ENCODE measurements around the gene PIH1D2.
"Not testable (repeated sequence)": the region's sequence is repeated elsewhere in the genome, so short reads cannot be mapped to it uniquely, and the experiment has no call there.

The PIH1D2 gene

GRCh38 chr11:112073941-112074811 lies at the start of gene PIH1D2, which contains the start of gene NKAPD1:
Gene PIH1D2, minus strand, starts transcription at chr11:112074017. Its CDS starts 843 bp downstream, at chr11:112073174.
Gene NKAPD1, plus strand, starts transcription at chr11:112074299. Its CDS starts 1,276 bp downstream, at chr11:112075575.
- peak; percentile 8 for DNase-seq

- no peak for DNase-seq
Observed at GRCh38 chr11:112123129-112123528, 49.3 kb upstream of the PIH1D2 start.

- DNase-seq, result no peak
Observed at GRCh38 chr11:112121981-112122615, 48.3 kb upstream of the PIH1D2 start.

- DNase-seq, result no peak
Observed at GRCh38 chr11:112118176-112118575, 44.4 kb upstream of the PIH1D2 start.

GRCh38 chr11:112115386-112115785 lies 41.6 kb upstream of the PIH1D2 start:
- DNase-seq, result no peak

GRCh38 chr11:112114460-112114859 lies 40.6 kb upstream of the PIH1D2 start:
- no peak for DNase-seq

GRCh38 chr11:112113539-112114457 lies 40.0 kb upstream of the PIH1D2 start:
- DNase-seq, result peak; percentile 1

GRCh38 chr11:112106070-112106469 lies 32.3 kb upstream of the PIH1D2 start:
- no peak for DNase-seq

GRCh38 chr11:112103446-112103845 lies 29.6 kb upstream of the PIH1D2 start:
- no peak for DNase-seq

- no peak for DNase-seq
Observed at GRCh38 chr11:112100462-112100861, 26.6 kb upstream of the PIH1D2 start.

- no peak for DNase-seq
Observed at GRCh38 chr11:112097734-112098528, 24.1 kb upstream of the PIH1D2 start.

- no peak for DNase-seq
Observed at GRCh38 chr11:112096194-112096593, 22.4 kb upstream of the PIH1D2 start.

- not testable (repeated sequence) for DNase-seq
Observed at GRCh38 chr11:112095302-112095701, 21.5 kb upstream of the PIH1D2 start.

GRCh38 chr11:112087212-112087611 lies 13.4 kb upstream of the PIH1D2 start:
- no peak for DNase-seq

GRCh38 chr11:112086422-112087191 lies 12.8 kb upstream of the PIH1D2 start, which contains the start of the genes SDHD and TIMM8B:
Gene SDHD, plus strand, starts transcription at chr11:112086873. Its CDS starts 35 bp downstream, at chr11:112086908.
Gene TIMM8B, minus strand, starts transcription at chr11:112086756. Its CDS starts 33 bp downstream, at chr11:112086723.
- DNase-seq, result peak; percentile 50

- no peak for DNase-seq
Observed at GRCh38 chr11:112085822-112086421, 12.1 kb upstream of the PIH1D2 start.

- no peak for DNase-seq
Observed at GRCh38 chr11:112082729-112083128, 8.9 kb upstream of the PIH1D2 start.

GRCh38 chr11:112062923-112063322 lies 10.9 kb downstream of the PIH1D2 start:
- no peak for DNase-seq

GRCh38 chr11:112058103-112058502 lies 15.7 kb downstream of the PIH1D2 start:
- DNase-seq, result no peak

GRCh38 chr11:112057170-112057569 lies 16.6 kb downstream of the PIH1D2 start:
- no peak for DNase-seq

- no peak for DNase-seq
Observed at GRCh38 chr11:112051768-112052167, 22.0 kb downstream of the PIH1D2 start.

Measured in NCI-H1694 (cell line).